ENCODE data around the gene UBL4A. TPM values are rescaled to one million over a fixed set of nuclear protein-coding genes. Genes with fewer than 3 reads are reported as not detected.

UBL4A gene
- total RNA-seq, 1 experiment from 2014 or later: 30.4 TPM

GRCh38 chrX:154519389-154519788 lies 33.0 kb upstream of the UBL4A start:
- POLR2A ChIA-PET (ENCODE audit: low non-redundant PET): no interaction called here

GRCh38 chrX:154517101-154517781 lies 30.8 kb upstream of the UBL4A start:
- no peaks in the 10 kb centered on the region for H3K36me3 ChIP-seq (ENCODE audit: insufficient read depth, low read length, poor library complexity, severe bottlenecking)
- intact Hi-C loops (cut with micrococcal nuclease; ENCODE audit: unreplicated experiment): no loop called here
- H3K9me3 ChIP-seq (ENCODE audit: low read depth, low read length, poor library complexity, severe bottlenecking): no peaks in the 10 kb centered on the region
- peak overlapping the region; percentile 71 for H3K4me3 ChIP-seq (ENCODE audit: low read depth, low read length, poor library complexity, severe bottlenecking)
- no peak for DNase-seq (ENCODE audit: low spot score)
- TF ChIP-seq EZH2 (IDR thresholded peaks at IDR 0.05; ENCODE audit: borderline replicate concordance, low read depth, low read length, poor library complexity, severe bottlenecking) (no peak), CTCF (conservative IDR thresholded peaks at IDR 0.05; ENCODE audit: low read depth, low read length) (no peak)
- BruUV-seq (replicated peaks): no TSS peak
- ChIA-PET POLR2A (ENCODE audit: low non-redundant PET) (no interaction called here), CTCF (interaction anchor here (0.8 kb wide), 1 partner anchor 10 kb away, joined by 3 read pairs; no protein-coding TSS in a partner anchor)
- no peaks in the 10 kb centered on the region for H3K27me3 ChIP-seq (replicated peaks; ENCODE audit: insufficient read depth, low read depth, low read length, poor library complexity)
- H3K27ac ChIP-seq (ENCODE audit: low read depth, low read length, poor library complexity, severe bottlenecking): peak overlapping the region; percentile 79
- H3K4me1 ChIP-seq (ENCODE audit: insufficient read depth, low read length, poor library complexity, severe bottlenecking): no peaks in the 10 kb centered on the region

More at GRCh38 chrX:154519389-154519788, 33.0 kb upstream of the UBL4A start:
- H3K27me3 ChIP-seq (replicated peaks; ENCODE audit: insufficient read depth, low read depth, low read length, poor library complexity): no peaks in the 10 kb centered on the region
- no TSS peak for BruUV-seq (replicated peaks)
- no peak overlapping the region for H3K4me3 ChIP-seq (ENCODE audit: low read depth, low read length, poor library complexity, severe bottlenecking)
- TF ChIP-seq CTCF (conservative IDR thresholded peaks at IDR 0.05; ENCODE audit: low read depth, low read length): no peak
- TF ChIP-seq EZH2 (IDR thresholded peaks at IDR 0.05; ENCODE audit: borderline replicate concordance, low read depth, low read length, poor library complexity, severe bottlenecking): no peak
- DNase-seq (ENCODE audit: low spot score): no peak
- intact Hi-C loops (cut with micrococcal nuclease; ENCODE audit: unreplicated experiment): no loop called here
- no peak overlapping the region for H3K27ac ChIP-seq (ENCODE audit: low read depth, low read length, poor library complexity, severe bottlenecking)
- H3K4me1 ChIP-seq (ENCODE audit: insufficient read depth, low read length, poor library complexity, severe bottlenecking): no peaks in the 10 kb centered on the region
- H3K36me3 ChIP-seq (ENCODE audit: insufficient read depth, low read length, poor library complexity, severe bottlenecking): no peaks in the 10 kb centered on the region
- no peaks in the 10 kb centered on the region for H3K9me3 ChIP-seq (ENCODE audit: low read depth, low read length, poor library complexity, severe bottlenecking)
- CTCF ChIA-PET: no interaction called here

- H3K36me3 ChIP-seq (ENCODE audit: insufficient read depth, low read length, poor library complexity, severe bottlenecking): no peaks in the 10 kb centered on the region
- BruUV-seq (replicated peaks): no TSS peak
- TF ChIP-seq EZH2 (IDR thresholded peaks at IDR 0.05; ENCODE audit: borderline replicate concordance, low read depth, low read length, poor library complexity, severe bottlenecking): no peak
- TF ChIP-seq CTCF (conservative IDR thresholded peaks at IDR 0.05; ENCODE audit: low read depth, low read length): no peak
- peak overlapping the region; percentile 71 for H3K4me3 ChIP-seq (ENCODE audit: low read depth, low read length, poor library complexity, severe bottlenecking)
- no peaks in the 10 kb centered on the region for H3K27me3 ChIP-seq (replicated peaks; ENCODE audit: insufficient read depth, low read depth, low read length, poor library complexity)
- POLR2A ChIA-PET (ENCODE audit: low non-redundant PET): no interaction called here
- CTCF ChIA-PET: interaction anchor here (0.8 to 1.3 kb wide), 2 partner anchors 10 to 11 kb away, joined by 3 read pairs; no protein-coding TSS in a partner anchor
- intact Hi-C loops (cut with micrococcal nuclease; ENCODE audit: unreplicated experiment): no loop called here
- no peak for DNase-seq (ENCODE audit: low spot score)
- no peaks in the 10 kb centered on the region for H3K4me1 ChIP-seq (ENCODE audit: insufficient read depth, low read length, poor library complexity, severe bottlenecking)
- peak overlapping the region; percentile 79 for H3K27ac ChIP-seq (ENCODE audit: low read depth, low read length, poor library complexity, severe bottlenecking)
- H3K9me3 ChIP-seq (ENCODE audit: low read depth, low read length, poor library complexity, severe bottlenecking): no peaks in the 10 kb centered on the region
Measured at GRCh38 chrX:154516656-154517100, 30.3 kb upstream of the UBL4A start.

Measured in A673 (cell line).